B cell (primary cell): ENCODE results near the gene ERGIC1. TPM values are rescaled to one million over a fixed set of nuclear protein-coding genes. Genes with fewer than 3 reads are reported as not detected.
A peak's percentile ranks its signal among the peaks of the same experiment; 100 is the strongest.

ENCODE experiments used
- ATAC-seq: fragments of 200-7000 bp; cut with Tn5 transposase; one replicate; pipeline ENCODE4 v1.10.0; 2021; ENCODE audit warnings: low read depth, mild to moderate bottlenecking, moderate number of reproducible peaks, moderate library complexity
- CTCF ChIA-PET: fragments of 350-600 bp; sonication (Branson Sonifier 250); formaldehyde crosslinking; loops from one replicate; lab custom pipeline; 2021; ENCODE audit warnings: antibody characterized with exemption, inconsistent platforms; lab: Charles Lee
- POLR2A ChIA-PET: fragments of 350-600 bp; sonication (Branson Sonifier 250); formaldehyde crosslinking; loops from one replicate; lab custom pipeline; 2021; ENCODE audit warnings: antibody characterized with exemption; lab: Charles Lee
- DNase-seq: peaks from one replicate; pipeline ENCODE4 v3.0.0; 2013
- H2AFZ ChIP-seq: 2 replicates; pipeline ENCODE4 v1.6.1; 2012; ENCODE audit warnings: mild to moderate bottlenecking, low read depth, low read length; ENCODE audit not compliant: insufficient read depth, poor library complexity, severe bottlenecking
- H3K27ac ChIP-seq, 2 donors: 1 replicate in 1 of 2; 2 replicates in 1 of 2; pipeline ENCODE4 v1.5.1; 2012 to 2013; ENCODE audit warnings: low read length in 2 of 2, mild to moderate bottlenecking in 2 of 2, moderate library complexity in 1 of 2
- H3K27me3 ChIP-seq, 4 experiments: fragments of 200-600 bp in 1 of 4; sonication (generic) in 1 of 4; replicated peaks in 1 of 4; 1 replicate in 2 of 4; 2 replicates in 2 of 4; pipeline versions ENCODE4 v1.6.1 to v1.7.0; 2013 to 2016; ENCODE audit warnings: low read length in 3 of 4, mild to moderate bottlenecking in 2 of 4, mixed read lengths in 1 of 4, moderate library complexity in 1 of 4; ENCODE audit not compliant: insufficient read depth in 4 of 4, control insufficient read depth in 3 of 4; ENCODE audit errors: control extremely low read depth in 1 of 4
- H3K36me3 ChIP-seq, 2 experiments: replicated peaks in 1 of 2; 1 replicate in 1 of 2; 2 replicates in 1 of 2; pipeline versions ENCODE4 v1.6.1 to v1.7.1; 2013; ENCODE audit warnings: low read length in 1 of 2; ENCODE audit not compliant: insufficient read depth in 2 of 2, control insufficient read depth in 1 of 2; ENCODE audit errors: control extremely low read depth in 1 of 2, extremely low read depth in 1 of 2
- H3K4me1 ChIP-seq, 2 donors: fragments of 200-600 bp in 1 of 2; sonication (generic) in 1 of 2; 1 replicate in 1 of 2; 2 replicates in 1 of 2; pipeline versions ENCODE4 v1.5.1 to v1.6.1; 2013 to 2017; ENCODE audit warnings: low read length in 2 of 2; ENCODE audit not compliant: control insufficient read depth in 2 of 2, insufficient read depth in 2 of 2
- H3K4me2 ChIP-seq: replicated peaks from 2 replicates; pipeline ENCODE3; 2012; ENCODE audit warnings: mild to moderate bottlenecking, low read depth, low read length; ENCODE audit not compliant: poor library complexity, severe bottlenecking
- H3K4me3 ChIP-seq, 5 experiments: fragments of 200-600 bp in 1 of 5; sonication (generic) in 1 of 5; 1 replicate in 3 of 5; 2 replicates in 2 of 5; pipeline versions ENCODE4 v1.5.1 to v1.7.0; 2011 to 2016; ENCODE audit warnings: low read length in 4 of 5, mild to moderate bottlenecking in 4 of 5, low read depth in 2 of 5, control low read depth in 1 of 5, moderate library complexity in 1 of 5; ENCODE audit not compliant: insufficient read depth in 1 of 5; ENCODE audit errors: control extremely low read depth in 1 of 5, extremely low read depth in 1 of 5
- H3K79me2 ChIP-seq: fragments of 200-600 bp; sonication (generic); one replicate; pipeline ENCODE4 v1.6.0; 2016; ENCODE audit warnings: low read length; ENCODE audit not compliant: control insufficient read depth, insufficient read depth
- H3K9ac ChIP-seq: fragments of 200-600 bp; sonication (generic); 2 replicates; pipeline ENCODE4 v1.6.1; 2017; ENCODE audit warnings: mild to moderate bottlenecking, low read length, moderate library complexity
- H3K9me3 ChIP-seq, 3 donors: one replicate each; pipeline versions ENCODE4 v1.6.1 to v1.7.1; 2013; ENCODE audit warnings: low read length in 2 of 3; ENCODE audit not compliant: control insufficient read depth in 2 of 3, insufficient read depth in 1 of 3; ENCODE audit errors: control extremely low read depth in 1 of 3
- H4K20me1 ChIP-seq: 2 replicates; pipeline ENCODE4 v1.6.0; 2012; ENCODE audit warnings: mild to moderate bottlenecking, low read length; ENCODE audit not compliant: insufficient read depth, control insufficient read depth, poor library complexity, severe bottlenecking
- H3K27ac Mint-ChIP-seq: one replicate; pipeline ENCODE4 v1.8.0; 2021; ENCODE audit warnings: mixed read lengths
- H3K27me3 Mint-ChIP-seq: one replicate; pipeline ENCODE4 v1.8.0; 2021; ENCODE audit warnings: mixed read lengths
- H3K4me1 Mint-ChIP-seq: one replicate; pipeline ENCODE4 v1.8.0; 2021; ENCODE audit warnings: mixed read lengths
- H3K4me3 Mint-ChIP-seq: one replicate; pipeline ENCODE4 v1.8.0; 2021; ENCODE audit warnings: mixed read lengths
- H3K9me3 Mint-ChIP-seq: one replicate; pipeline ENCODE4 v1.8.0; 2022; ENCODE audit warnings: mixed read lengths; ENCODE audit not compliant: insufficient read depth
- EZH2 ChIP-seq: IDR thresholded peaks from 2 replicates; pipeline ENCODE4 v1.6.1; 2012; ENCODE audit warnings: borderline replicate concordance, low read depth, mild to moderate bottlenecking, moderate library complexity, low read length; ENCODE audit not compliant: insufficient read depth, poor library complexity, severe bottlenecking
- WGBS: methylation state at CpG from one replicate; pipeline ENCODE4 v1.1.5; 2013; ENCODE audit warnings: missing lambda C conversion rate; ENCODE audit not compliant: insufficient coverage; 5-methylcytosine and 5-hydroxymethylcytosine counted together
- intact Hi-C: fragments of 100-400 bp; cut with micrococcal nuclease; formaldehyde crosslinking; loops from one replicate; pipeline ENCODE4 v1.10.0; 2022
- polyA plus RNA-seq: library from polyadenylated mRNA; depleted of rRNA; stranded (reverse); fragments of >200 nt; gene quantifications from 2 replicates; pipeline ENCODE4 v1.2.3, GENCODE V29; 2012
- total RNA-seq, 2 donors: library from RNA; stranded (reverse); fragments of 120-200 nt in 1 of 2; gene quantifications; 1 replicate in 1 of 2; 2 replicates in 1 of 2; pipeline versions ENCODE4 v1.2.3 to v1.2.4, GENCODE V29; 2013 to 2022
- TF ChIP-seq, protein P1 (sequence below): fragments of 200-600 bp; IDR thresholded peaks from one replicate; pipeline ENCODE4 v1.8.0; 2022; ENCODE audit warnings: antibody characterized with exemption, mild to moderate bottlenecking

ERGIC1 gene
- total and polyA plus RNA-seq, 2 donors (not counting 1 experiment from before 2014, with no cell fraction given): 86.3 to 140 TPM

DNA sequence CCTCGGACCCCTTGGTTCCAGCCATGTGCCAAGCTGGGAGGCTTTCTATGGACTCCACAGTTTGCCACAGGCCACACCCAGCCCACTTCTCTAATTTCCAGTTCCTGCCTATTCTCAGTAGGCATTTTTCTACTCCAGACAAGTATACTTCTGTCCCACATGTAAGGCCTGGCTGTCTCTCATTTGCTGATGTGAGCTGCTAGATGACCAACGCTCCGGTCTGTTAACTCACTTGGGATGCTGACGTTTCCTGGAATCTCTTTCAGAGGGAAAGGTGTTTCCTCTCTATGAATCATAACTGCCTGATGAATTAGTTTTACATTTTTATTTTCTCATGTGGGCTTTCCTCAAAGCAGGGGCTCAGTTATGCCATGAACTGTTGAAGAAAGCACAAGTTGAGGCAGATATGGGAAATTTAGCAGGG lies 36.3 kb downstream of the ERGIC1 start:
- ChIA-PET POLR2A (no interaction called here), CTCF (interaction anchor here (2.5 kb wide), 1 partner anchor 99 kb away, joined by 11 read pairs; the partner anchor contains the start of gene DUSP1)
- no peak overlapping the region for H2AFZ ChIP-seq
- H3K79me2 ChIP-seq: peaks cover 100% of the 10 kb centered on the region
- intact Hi-C loops: loop anchor here (5.0 kb wide), 1 partner anchor 42 kb away; no protein-coding TSS in a partner anchor
- WGBS: 19% methylated on average over 2 of the region's 4 CpGs
- peaks cover 0 to 2% (median 0%) of the 10 kb centered on the region in 3 donors for H3K9me3 ChIP-seq
- Mint-ChIP-seq H3K27ac (no peak overlapping the region), H3K4me1 (peaks cover 35% of the 10 kb centered on the region), H3K27me3 (no peaks in the 10 kb centered on the region), H3K4me3 (no peak overlapping the region), H3K9me3 (no peaks in the 10 kb centered on the region)
- DNase-seq (no peak), ATAC-seq (no peak)
- no peak overlapping the region for H3K9ac ChIP-seq
- H3K27me3 ChIP-seq: no peaks in the 10 kb centered on the region
- H4K20me1 ChIP-seq: peaks cover 86% of the 10 kb centered on the region
- no peak for TF ChIP-seq EZH2
- TF ChIP-seq, protein P1, sequence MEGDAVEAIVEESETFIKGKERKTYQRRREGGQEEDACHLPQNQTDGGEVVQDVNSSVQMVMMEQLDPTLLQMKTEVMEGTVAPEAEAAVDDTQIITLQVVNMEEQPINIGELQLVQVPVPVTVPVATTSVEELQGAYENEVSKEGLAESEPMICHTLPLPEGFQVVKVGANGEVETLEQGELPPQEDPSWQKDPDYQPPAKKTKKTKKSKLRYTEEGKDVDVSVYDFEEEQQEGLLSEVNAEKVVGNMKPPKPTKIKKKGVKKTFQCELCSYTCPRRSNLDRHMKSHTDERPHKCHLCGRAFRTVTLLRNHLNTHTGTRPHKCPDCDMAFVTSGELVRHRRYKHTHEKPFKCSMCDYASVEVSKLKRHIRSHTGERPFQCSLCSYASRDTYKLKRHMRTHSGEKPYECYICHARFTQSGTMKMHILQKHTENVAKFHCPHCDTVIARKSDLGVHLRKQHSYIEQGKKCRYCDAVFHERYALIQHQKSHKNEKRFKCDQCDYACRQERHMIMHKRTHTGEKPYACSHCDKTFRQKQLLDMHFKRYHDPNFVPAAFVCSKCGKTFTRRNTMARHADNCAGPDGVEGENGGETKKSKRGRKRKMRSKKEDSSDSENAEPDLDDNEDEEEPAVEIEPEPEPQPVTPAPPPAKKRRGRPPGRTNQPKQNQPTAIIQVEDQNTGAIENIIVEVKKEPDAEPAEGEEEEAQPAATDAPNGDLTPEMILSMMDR: no peak
- H3K27ac ChIP-seq: peak overlapping the region in 1 of 2 donors; percentile 60
- H3K4me2 ChIP-seq: peak overlapping the region; percentile 23
- peaks cover 61 to 75% of the 10 kb centered on the region in 2 donors for H3K4me1 ChIP-seq
- peaks cover 0 to 24% of the 10 kb centered on the region in 2 experiments for H3K36me3 ChIP-seq
- no peak overlapping the region for H3K4me3 ChIP-seq

DNA sequence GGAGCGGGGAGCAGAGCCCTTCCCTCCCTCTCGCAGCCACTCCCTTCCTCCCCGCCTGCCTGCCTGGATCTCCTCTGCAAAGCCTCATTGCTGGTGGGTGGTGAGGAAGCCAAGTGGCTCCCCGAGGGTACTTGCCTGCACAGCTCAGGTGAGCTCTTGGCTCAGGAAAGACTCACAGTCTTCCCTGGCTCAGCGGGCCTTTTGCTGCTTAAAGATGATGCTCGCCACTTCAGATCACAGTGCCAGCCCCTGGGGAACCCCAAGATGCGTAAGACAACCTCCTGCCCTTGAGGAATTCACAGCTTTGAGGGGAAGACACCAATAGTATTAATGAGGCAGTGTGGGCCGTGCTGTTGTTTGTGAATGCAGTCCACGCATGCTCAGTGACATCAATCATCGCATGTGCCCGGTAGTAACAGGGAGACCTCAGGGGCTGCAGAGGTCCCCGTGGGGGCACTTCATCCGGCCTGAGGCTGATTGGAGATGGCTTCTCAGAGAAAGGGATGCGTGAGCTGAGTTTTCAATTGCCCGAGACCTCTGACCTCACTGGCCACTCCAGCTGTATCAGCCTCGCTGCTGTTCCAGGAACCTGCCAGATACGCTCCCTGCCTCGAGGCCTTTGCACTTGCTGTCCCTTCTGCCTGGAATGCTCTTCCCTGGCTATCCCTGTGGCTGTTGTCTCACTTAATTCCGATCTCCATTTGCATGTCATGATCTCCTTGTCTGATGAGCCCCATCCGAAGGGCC lies 36.8 kb downstream of the ERGIC1 start:
- Mint-ChIP-seq H3K4me3 (no peak overlapping the region), H3K27me3 (no peaks in the 10 kb centered on the region), H3K9me3 (no peaks in the 10 kb centered on the region), H3K4me1 (peaks cover 35% of the 10 kb centered on the region), H3K27ac (no peak overlapping the region)
- H3K9me3 ChIP-seq: peaks cover 0 to 2% (median 0%) of the 10 kb centered on the region in 3 donors
- no peak for TF ChIP-seq EZH2
- TF ChIP-seq, protein P1: no peak
- peak overlapping the region in 1 of 2 donors; percentile 60 for H3K27ac ChIP-seq
- H2AFZ ChIP-seq: no peak overlapping the region
- peaks cover 0 to 24% of the 10 kb centered on the region in 2 experiments for H3K36me3 ChIP-seq
- intact Hi-C loops: loop anchor here (5.0 kb wide), 1 partner anchor 41 kb away; no protein-coding TSS in a partner anchor
- H3K79me2 ChIP-seq: peaks cover 100% of the 10 kb centered on the region
- peaks cover 86% of the 10 kb centered on the region for H4K20me1 ChIP-seq
- peaks cover 67 to 75% of the 10 kb centered on the region in 2 donors for H3K4me1 ChIP-seq
- H3K4me2 ChIP-seq: peak overlapping the region; percentile 23
- no peak overlapping the region for H3K9ac ChIP-seq
- H3K27me3 ChIP-seq: no peaks in the 10 kb centered on the region
- CTCF ChIA-PET: interaction anchor here (2.5 kb wide), 1 partner anchor 100 kb away, joined by 11 read pairs; the partner anchor contains the start of gene DUSP1
- H3K4me3 ChIP-seq: no peak overlapping the region
- WGBS: 76% methylated on average over 17 of the region's 20 CpGs
- ATAC-seq (peak; percentile 22), DNase-seq (peak; percentile 33)
- POLR2A ChIA-PET: no interaction called here
